GM21390 (cell line): ENCODE results near the gene SERTAD4.
"Not testable (repeated sequence)": the region's sequence is repeated elsewhere in the genome, so short reads cannot be mapped to it uniquely, and the experiment has no call there.

Source experiments
- ATAC-seq: cut with Tn5 transposase; IDR thresholded peaks from one replicate; pipeline ENCODE4 v1.9.1; 2021; ENCODE audit not compliant: unreplicated experiment

Gene SERTAD4

GRCh38 chr1:210232511-210233215 lies at the start of gene SERTAD4:
Gene SERTAD4 (plus strand): TSS chr1:210232796. CDS start chr1:210237961, 5,165 bp downstream.
- no peak for ATAC-seq

GRCh38 chr1:210185063-210185462 lies 47.5 kb upstream of the SERTAD4 start:
- ATAC-seq: no peak

- ATAC-seq: not testable (repeated sequence)
These were observed 44.6 kb upstream of the SERTAD4 start for GRCh38 chr1:210187849-210188606.

- ATAC-seq: no peak
These were observed 43.2 kb upstream of the SERTAD4 start for GRCh38 chr1:210189426-210189825.

GRCh38 chr1:210195635-210196160 lies 36.9 kb upstream of the SERTAD4 start:
- ATAC-seq: no peak

DNA sequence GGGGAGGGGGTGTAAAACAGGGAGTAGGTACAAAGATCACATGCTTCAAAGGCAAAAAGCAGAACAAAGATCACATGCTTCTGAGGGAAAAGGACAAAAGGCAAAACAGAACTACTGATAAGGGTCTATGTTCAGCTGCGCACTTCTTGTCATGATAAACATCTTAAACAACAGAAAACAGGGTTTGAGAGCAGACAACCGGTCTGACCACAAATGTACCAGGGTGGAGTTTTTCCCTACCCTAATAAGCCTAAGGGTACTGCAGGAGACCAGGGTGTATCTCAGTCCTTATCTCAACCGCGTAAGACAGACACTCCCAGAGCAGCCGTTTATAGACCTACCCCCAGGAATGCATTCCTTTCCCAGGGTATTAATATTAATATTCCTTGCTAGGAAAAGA lies 36.3 kb upstream of the SERTAD4 start:
- not testable (repeated sequence) for ATAC-seq

- ATAC-seq: no peak
These were observed 33.8 kb upstream of the SERTAD4 start for GRCh38 chr1:210198840-210199239.

DNA sequence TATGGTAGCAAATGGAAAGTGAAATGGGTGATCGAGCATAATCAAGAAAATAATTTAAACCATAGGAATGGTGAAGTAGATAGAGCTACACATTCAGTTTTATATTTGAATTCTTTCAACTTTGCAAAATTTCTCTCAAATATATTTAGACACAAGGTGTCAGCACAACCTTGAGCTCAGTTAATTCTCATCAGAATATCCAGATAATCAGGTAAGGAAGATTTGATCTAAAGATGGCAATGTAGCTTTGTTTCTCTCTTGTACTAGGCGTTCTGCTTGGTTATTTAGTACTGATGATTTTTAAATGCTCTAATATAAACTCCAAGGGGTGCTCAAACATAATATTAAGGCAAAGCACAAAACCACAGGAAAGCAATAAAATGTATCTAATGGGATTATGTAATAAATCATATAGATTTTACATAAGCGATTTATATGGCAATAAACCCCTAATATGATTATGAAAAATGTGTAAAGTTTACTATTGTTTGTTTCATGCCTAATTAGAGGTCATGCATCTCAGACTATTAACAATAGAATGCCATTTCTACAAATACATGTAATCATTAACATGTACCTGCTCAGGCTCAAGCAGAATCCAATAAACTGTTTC lies 32.4 kb upstream of the SERTAD4 start:
- ATAC-seq: no peak

GRCh38 chr1:210201681-210202080 lies 30.9 kb upstream of the SERTAD4 start:
- no peak for ATAC-seq

DNA sequence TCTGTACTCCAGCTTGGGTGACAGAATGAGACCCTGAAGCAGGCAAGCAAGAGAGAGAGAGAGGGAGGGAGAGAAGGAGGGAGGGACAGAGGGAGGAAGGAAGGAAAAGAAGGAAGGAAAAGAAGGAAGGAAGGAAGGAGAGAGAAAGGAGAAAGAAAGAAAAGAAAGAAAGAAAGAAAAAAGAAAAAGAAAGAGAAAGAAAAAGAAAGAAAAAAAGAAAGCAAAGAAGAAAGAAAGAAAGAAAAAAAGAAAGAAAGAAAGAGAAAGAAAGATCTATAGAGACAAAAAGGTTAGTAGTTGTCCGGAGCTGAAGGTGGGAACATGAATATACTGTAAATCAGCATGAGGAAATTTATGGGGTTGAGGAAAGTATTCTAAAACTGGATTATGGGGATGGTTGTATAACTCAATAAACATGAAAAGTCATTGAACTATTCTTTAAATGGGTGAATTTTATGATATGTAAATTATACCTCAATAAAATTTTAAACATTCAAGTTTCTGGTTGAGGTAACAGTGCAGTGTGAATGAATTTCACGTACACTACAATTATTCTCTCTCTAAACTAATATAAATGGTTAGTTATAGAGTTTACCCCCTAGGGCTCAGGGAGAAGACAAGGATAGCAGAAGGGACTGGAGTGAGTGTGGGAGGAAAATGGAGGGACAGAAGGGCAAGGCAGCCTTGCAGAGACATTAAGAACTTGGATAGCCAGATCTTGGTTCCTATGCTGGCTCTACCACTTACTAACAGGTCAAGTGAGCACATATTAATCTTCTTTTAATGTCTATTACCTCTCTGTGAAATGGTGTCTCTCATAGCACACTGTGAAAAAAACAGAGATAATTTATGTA lies 24.8 kb upstream of the SERTAD4 start:
- ATAC-seq: no peak

DNA sequence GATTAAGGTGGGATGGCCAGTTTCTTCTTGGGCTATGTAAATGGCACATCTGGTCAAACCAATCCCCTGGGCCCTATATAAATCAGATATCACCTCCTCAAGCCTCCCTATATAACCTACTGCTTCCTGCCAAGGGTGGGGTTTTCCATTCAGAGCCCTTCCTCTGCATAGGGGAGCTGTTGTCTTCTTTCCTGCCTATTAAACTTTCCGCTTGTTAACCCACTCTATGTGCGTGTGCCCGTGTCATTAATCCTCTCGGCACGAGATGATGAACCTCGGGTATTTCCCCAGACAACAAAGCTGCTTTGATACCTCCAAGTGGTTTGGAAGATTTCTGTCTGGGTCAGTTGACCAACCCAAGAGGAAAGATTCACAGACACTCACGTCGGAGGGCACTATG lies 19.3 kb upstream of the SERTAD4 start:
- ATAC-seq: no peak

GRCh38 chr1:210214573-210215409 lies 17.8 kb upstream of the SERTAD4 start:
- ATAC-seq: no peak

- ATAC-seq: no peak
These were observed 15.1 kb upstream of the SERTAD4 start for GRCh38 chr1:210217482-210217881.

DNA sequence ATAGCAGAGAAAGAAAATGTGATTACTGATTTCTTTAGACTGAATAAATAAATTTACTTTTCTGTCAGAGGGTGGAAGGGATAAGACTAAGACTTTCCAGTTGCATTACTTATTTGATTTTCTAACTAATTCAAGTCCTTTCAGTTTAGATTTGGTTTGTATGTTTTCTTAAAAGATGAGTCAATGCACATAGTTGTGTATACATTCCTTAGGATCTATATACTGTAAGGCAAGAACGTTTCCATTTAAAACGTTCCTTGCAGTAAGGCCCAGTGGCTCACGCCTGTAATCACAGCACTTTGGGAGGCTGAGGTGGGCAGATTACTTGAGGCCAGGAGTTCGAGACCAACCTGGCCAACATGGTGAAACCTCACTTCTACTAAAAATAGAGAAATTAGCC lies 14.5 kb upstream of the SERTAD4 start:
- no peak for ATAC-seq

DNA sequence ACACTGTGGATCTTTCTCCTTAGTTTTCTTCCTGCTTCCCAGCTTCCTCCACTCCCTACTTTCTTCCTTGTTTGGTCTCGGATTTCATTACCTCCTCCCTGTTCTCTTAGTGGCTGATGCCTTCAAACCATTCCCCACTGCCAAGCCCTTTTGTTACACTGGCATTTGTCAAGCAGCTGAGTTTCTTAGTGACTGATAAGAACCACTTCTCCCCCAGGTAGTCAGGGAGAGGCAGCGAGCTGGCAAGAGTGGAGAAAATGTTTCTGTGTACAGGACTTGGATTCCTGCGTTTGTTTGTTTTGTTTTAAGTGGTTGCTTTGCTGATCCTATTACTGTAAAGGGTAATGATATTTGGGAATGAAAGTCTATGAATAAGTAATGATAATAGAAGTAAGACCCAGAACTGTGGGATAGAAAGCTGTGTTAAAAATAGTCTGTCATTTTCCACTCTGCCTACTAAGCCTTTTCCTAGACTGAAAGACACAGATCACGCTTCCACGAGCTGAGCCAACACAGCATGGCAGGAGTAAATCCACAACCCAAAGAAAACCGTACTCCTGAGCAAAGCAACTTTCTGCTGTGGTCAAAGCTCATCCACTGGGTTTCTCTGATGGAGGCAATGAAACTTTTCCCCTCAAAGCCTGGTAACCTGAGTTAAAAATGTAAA lies 10.1 kb upstream of the SERTAD4 start:
- no peak for ATAC-seq

DNA sequence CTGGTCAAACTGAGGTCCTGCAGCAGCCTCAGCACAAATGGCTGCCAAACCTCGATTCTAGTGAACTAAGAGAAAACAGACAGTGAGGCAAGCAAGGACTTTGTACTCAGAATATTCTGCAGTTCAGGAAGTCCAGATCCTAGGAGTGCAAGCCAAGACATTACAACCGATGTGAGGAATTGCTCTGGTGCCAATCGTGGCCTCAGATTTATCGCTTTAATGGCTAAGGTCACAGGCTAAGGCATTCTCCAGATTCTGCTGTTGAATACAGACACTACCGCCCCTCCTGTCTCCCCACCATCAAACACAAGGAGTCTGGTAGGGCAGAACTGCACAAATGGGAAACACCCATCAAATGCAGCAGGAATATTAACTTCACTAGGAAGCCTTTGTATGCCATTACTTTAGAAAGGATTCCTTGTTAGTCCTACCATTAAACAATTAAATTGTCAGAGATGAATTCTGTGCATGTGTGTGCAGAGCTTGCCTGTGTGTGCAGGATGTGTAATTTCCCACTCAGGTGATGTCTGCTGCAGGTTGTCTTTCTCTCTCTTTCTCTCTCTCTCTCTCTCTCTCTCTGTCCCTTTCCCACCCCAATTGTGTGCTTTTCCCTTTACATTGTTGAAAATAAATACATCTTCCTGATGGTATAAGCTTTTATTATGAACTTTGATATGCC lies 9.2 kb upstream of the SERTAD4 start:
- no peak for ATAC-seq

DNA sequence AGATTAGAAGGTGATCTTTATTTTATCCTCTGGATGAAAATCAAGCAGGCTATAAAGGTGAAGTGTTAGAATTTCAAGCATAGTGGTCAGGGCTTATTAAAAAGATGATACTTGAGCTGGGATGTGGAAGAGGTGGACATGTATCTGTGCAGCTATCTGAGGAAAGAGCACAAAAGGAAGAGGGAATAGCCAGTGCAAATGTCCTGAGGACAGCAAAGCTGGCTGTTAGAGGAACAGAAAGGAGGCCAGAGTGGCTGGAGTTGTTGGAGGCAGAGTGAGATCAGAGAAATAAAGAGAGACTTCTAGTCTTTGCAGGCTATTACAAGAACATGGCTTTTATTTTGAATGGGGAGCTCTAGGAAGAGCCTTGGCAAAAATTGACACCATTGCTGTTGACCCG lies 4.4 kb upstream of the SERTAD4 start:
- ATAC-seq: no peak

GRCh38 chr1:210230149-210230695 lies 2.4 kb upstream of the SERTAD4 start:
- no peak for ATAC-seq
